GM23338 (cell line): ENCODE results near the gene ICAM4. TPM values are rescaled to one million over a fixed set of nuclear protein-coding genes. Genes with fewer than 3 reads are reported as not detected.
A peak's percentile ranks its signal among the peaks of the same experiment; 100 is the strongest.

Source experiments
- ATAC-seq: fragments of 200-7000 bp; cut with Tn5 transposase; 3 replicates; pipeline ENCODE4 v1.9.1; 2020
- DNase-seq: peaks from one replicate; pipeline ENCODE4 v3.0.0-alpha.2; 2015; ENCODE audit warnings: low spot score
- H2AFZ ChIP-seq: fragments of 200-600 bp; sonication (generic); 2 replicates; pipeline ENCODE4 v1.8.0; 2016; ENCODE audit warnings: antibody characterized with exemption, mild to moderate bottlenecking, moderate library complexity
- H3F3A ChIP-seq: fragments of 200-600 bp; sonication (generic); replicated peaks from 2 replicates; pipeline ENCODE4 v1.8.0; 2017; ENCODE audit warnings: antibody characterized with exemption, mixed run types, low read depth
- H3K27ac ChIP-seq: fragments of 200-600 bp; sonication (generic); 2 replicates; pipeline ENCODE4 v1.6.1; 2016; ENCODE audit warnings: low read depth
- H3K27me3 ChIP-seq: fragments of 200-600 bp; sonication (generic); 2 replicates; pipeline ENCODE4 v1.8.0; 2016; ENCODE audit warnings: mild to moderate bottlenecking, mixed run types, moderate library complexity; ENCODE audit not compliant: insufficient read depth
- H3K36me3 ChIP-seq: fragments of 200-600 bp; sonication (generic); 2 replicates; pipeline ENCODE4 v1.8.0; 2016; ENCODE audit warnings: mild to moderate bottlenecking; ENCODE audit not compliant: insufficient read depth
- H3K4me1 ChIP-seq: fragments of 200-600 bp; sonication (generic); 2 replicates; pipeline ENCODE4 v1.8.0; 2016; ENCODE audit warnings: mild to moderate bottlenecking, moderate library complexity; ENCODE audit not compliant: insufficient read depth
- H3K4me2 ChIP-seq: fragments of 200-600 bp; sonication (generic); 2 replicates; pipeline ENCODE4 v1.7.1; 2017; ENCODE audit warnings: mixed run types
- H3K4me3 ChIP-seq: fragments of 200-600 bp; sonication (generic); 2 replicates; pipeline ENCODE4 v1.6.1; 2016; ENCODE audit warnings: mixed run types
- H3K79me2 ChIP-seq: fragments of 200-600 bp; sonication (generic); replicated peaks from 2 replicates; pipeline ENCODE4 v1.8.0; 2017; ENCODE audit warnings: mild to moderate bottlenecking; ENCODE audit not compliant: insufficient read depth
- H3K9me2 ChIP-seq: fragments of 200-600 bp; sonication (generic); 2 replicates; pipeline ENCODE4 v1.8.0; 2017; ENCODE audit not compliant: insufficient read depth
- H4K20me1 ChIP-seq: fragments of 200-600 bp; sonication (generic); replicated peaks from 2 replicates; pipeline ENCODE4 v1.8.0; 2017; ENCODE audit warnings: mild to moderate bottlenecking; ENCODE audit not compliant: insufficient read depth
- H3K27ac Mint-ChIP-seq: 2 replicates; pipeline ENCODE4 v1.8.0; 2020; ENCODE audit warnings: inconsistent platforms, mild to moderate bottlenecking, moderate library complexity, mixed read lengths
- H3K27me3 Mint-ChIP-seq: 3 replicates; pipeline ENCODE4 v1.8.0; 2022; ENCODE audit warnings: low read depth, mild to moderate bottlenecking, moderate library complexity, mixed read lengths, inconsistent platforms; ENCODE audit not compliant: insufficient read depth, poor library complexity
- H3K36me3 Mint-ChIP-seq: 3 replicates; pipeline ENCODE4 v1.8.0; 2021; ENCODE audit warnings: low read depth, mild to moderate bottlenecking, inconsistent platforms, moderate library complexity, mixed read lengths
- H3K4me1 Mint-ChIP-seq: 3 replicates; pipeline ENCODE4 v1.8.0; 2020; ENCODE audit warnings: mild to moderate bottlenecking, inconsistent platforms, mixed read lengths
- H3K4me3 Mint-ChIP-seq: 3 replicates; pipeline ENCODE4 v1.8.0; 2021; ENCODE audit warnings: moderate library complexity, mild to moderate bottlenecking, inconsistent platforms, mixed read lengths
- H3K9me3 Mint-ChIP-seq: 3 replicates; pipeline ENCODE4 v1.8.0; 2020; ENCODE audit warnings: moderate library complexity, mild to moderate bottlenecking, inconsistent platforms, mixed read lengths
- CTCF ChIP-seq, 2 experiments: fragments of 200-600 bp in 1 of 2; sonication (generic) in 1 of 2; conservative IDR thresholded peaks; 2 replicates each; pipeline versions ENCODE4 v1.5.1 to v1.6.1; 2016 to 2017; ENCODE audit warnings: antibody characterized with exemption in 2 of 2, low read depth in 2 of 2, mild to moderate bottlenecking in 2 of 2, moderate library complexity in 1 of 2
- EZH2 ChIP-seq: fragments of 200-600 bp; sonication (generic); IDR thresholded peaks from one replicate; pipeline ENCODE4 v1.8.0; 2017; ENCODE audit warnings: antibody characterized with exemption, mild to moderate bottlenecking, low read depth; ENCODE audit not compliant: unreplicated experiment
- JUNB ChIP-seq: IDR thresholded peaks from one replicate; pipeline ENCODE4 v1.6.1; 2016; ENCODE audit warnings: antibody characterized with exemption; ENCODE audit not compliant: unreplicated experiment
- NANOG ChIP-seq: IDR thresholded peaks from 2 replicates; pipeline ENCODE4 v1.6.1; 2016; ENCODE audit warnings: antibody characterized with exemption, borderline replicate concordance
- polyA plus RNA-seq: library from polyadenylated mRNA; unstranded; fragments of >200 nt; fragmentation: Nextera tagmentation; extraction: Ambion mirVana; gene quantifications from 2 replicates; pipeline ENCODE4 v1.2.1, GENCODE V29; 2016
- total RNA-seq: library from RNA; depleted of rRNA; stranded (reverse); fragments of >200 nt; shearing (Covaris generic); gene quantifications from 2 replicates; pipeline ENCODE4 v1.2.3, GENCODE V29; 2014
- TF ChIP-seq, protein P1 (sequence below): fragments of 250-450 bp; sonication (Bioruptor Pico); IDR thresholded peaks from 2 replicates; pipeline ENCODE4 v1.5.0; 2020; ENCODE audit warnings: mild to moderate bottlenecking, moderate library complexity

Gene ICAM4
- total and polyA plus RNA-seq, 2 experiments from 2014 or later: 0.81 to 1.0 TPM

GRCh38 chr19:10246511-10246910 lies 40.2 kb upstream of the ICAM4 start (continued):
- TF ChIP-seq, protein P1, sequence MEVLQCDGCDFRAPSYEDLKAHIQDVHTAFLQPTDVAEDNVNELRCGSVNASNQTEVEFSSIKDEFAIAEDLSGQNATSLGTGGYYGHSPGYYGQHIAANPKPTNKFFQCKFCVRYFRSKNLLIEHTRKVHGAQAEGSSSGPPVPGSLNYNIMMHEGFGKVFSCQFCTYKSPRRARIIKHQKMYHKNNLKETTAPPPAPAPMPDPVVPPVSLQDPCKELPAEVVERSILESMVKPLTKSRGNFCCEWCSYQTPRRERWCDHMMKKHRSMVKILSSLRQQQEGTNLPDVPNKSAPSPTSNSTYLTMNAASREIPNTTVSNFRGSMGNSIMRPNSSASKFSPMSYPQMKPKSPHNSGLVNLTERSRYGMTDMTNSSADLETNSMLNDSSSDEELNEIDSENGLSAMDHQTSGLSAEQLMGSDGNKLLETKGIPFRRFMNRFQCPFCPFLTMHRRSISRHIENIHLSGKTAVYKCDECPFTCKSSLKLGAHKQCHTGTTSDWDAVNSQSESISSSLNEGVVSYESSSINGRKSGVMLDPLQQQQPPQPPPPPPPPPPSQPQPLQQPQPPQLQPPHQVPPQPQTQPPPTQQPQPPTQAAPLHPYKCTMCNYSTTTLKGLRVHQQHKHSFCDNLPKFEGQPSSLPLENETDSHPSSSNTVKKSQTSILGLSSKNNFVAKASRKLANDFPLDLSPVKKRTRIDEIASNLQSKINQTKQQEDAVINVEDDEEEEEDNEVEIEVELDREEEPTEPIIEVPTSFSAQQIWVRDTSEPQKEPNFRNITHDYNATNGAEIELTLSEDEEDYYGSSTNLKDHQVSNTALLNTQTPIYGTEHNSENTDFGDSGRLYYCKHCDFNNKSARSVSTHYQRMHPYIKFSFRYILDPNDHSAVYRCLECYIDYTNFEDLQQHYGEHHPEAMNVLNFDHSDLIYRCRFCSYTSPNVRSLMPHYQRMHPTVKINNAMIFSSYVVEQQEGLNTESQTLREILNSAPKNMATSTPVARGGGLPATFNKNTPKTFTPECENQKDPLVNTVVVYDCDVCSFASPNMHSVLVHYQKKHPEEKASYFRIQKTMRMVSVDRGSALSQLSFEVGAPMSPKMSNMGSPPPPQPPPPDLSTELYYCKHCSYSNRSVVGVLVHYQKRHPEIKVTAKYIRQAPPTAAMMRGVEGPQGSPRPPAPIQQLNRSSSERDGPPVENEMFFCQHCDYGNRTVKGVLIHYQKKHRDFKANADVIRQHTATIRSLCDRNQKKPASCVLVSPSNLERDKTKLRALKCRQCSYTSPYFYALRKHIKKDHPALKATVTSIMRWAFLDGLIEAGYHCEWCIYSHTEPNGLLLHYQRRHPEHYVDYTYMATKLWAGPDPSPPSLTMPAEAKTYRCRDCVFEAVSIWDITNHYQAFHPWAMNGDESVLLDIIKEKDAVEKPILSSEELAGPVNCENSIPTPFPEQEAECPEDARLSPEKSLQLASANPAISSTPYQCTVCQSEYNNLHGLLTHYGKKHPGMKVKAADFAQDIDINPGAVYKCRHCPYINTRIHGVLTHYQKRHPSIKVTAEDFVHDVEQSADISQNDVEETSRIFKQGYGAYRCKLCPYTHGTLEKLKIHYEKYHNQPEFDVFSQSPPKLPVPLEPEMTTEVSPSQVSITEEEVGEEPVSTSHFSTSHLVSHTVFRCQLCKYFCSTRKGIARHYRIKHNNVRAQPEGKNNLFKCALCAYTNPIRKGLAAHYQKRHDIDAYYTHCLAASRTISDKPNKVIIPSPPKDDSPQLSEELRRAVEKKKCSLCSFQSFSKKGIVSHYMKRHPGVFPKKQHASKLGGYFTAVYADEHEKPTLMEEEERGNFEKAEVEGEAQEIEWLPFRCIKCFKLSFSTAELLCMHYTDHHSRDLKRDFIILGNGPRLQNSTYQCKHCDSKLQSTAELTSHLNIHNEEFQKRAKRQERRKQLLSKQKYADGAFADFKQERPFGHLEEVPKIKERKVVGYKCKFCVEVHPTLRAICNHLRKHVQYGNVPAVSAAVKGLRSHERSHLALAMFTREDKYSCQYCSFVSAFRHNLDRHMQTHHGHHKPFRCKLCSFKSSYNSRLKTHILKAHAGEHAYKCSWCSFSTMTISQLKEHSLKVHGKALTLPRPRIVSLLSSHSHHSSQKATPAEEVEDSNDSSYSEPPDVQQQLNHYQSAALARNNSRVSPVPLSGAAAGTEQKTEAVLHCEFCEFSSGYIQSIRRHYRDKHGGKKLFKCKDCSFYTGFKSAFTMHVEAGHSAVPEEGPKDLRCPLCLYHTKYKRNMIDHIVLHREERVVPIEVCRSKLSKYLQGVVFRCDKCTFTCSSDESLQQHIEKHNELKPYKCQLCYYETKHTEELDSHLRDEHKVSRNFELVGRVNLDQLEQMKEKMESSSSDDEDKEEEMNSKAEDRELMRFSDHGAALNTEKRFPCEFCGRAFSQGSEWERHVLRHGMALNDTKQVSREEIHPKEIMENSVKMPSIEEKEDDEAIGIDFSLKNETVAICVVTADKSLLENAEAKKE (CRISPR knock-in tag): no peak
- TF ChIP-seq CTCF (conservative IDR thresholded peaks at IDR 0.05; ENCODE audit: low read depth in 2 of 2): no peak
- no peak for TF ChIP-seq NANOG
- no peak for TF ChIP-seq EZH2

GRCh38 chr19:10251792-10252694 lies 34.7 kb upstream of the ICAM4 start, which contains the start of gene MRPL4:
MRPL4 (plus strand) TSS chr19:10252214; CDS start chr19:10252254, 40 bp downstream.
- Histone ChIP-seq H2AFZ (peak within 1 kb of the TSS; percentile 23; the same call in 1 of the 2 replicates), H3K27ac (no peak within 1 kb of the TSS), H4K20me1 (peaks cover 6% of the 10 kb centered on the region; the same call in 1 of the 2 replicates), H3K36me3 (peaks cover 10% of the 10 kb centered on the region), H3K4me1 (no peaks in the 10 kb centered on the region), H3F3A (peaks cover 6% of the 10 kb centered on the region), H3K27me3 (no peaks in the 10 kb centered on the region), H3K4me3 (peak within 1 kb of the TSS; percentile 68), H3K4me2 (peak within 1 kb of the TSS; percentile 98), H3K9me2 (no peaks in the 10 kb centered on the region), H3K79me2 (peaks cover 11% of the 10 kb centered on the region)
- Mint-ChIP-seq H3K36me3 (peaks cover 33% of the 10 kb centered on the region), H3K27me3 (peaks cover 16% of the 10 kb centered on the region), H3K27ac (peak within 1 kb of the TSS; percentile 99), H3K4me3 (peak within 1 kb of the TSS; percentile 99), H3K4me1 (peaks cover 4% of the 10 kb centered on the region), H3K9me3 (peaks cover 2% of the 10 kb centered on the region; the same call in 2 of the 3 replicates)
- ATAC-seq (peak; percentile 96), DNase-seq (peak; percentile 99)
- TF ChIP-seq JUNB: no peak
- TF ChIP-seq CTCF (conservative IDR thresholded peaks at IDR 0.05; ENCODE audit: low read depth in 2 of 2): no peak
